RKO (cell line): ENCODE measurements around the gene DNAJC4.

Experiments used
- DNase-seq: peaks from one replicate; pipeline ENCODE4 v3.0.0-alpha.2; 2016; ENCODE audit warnings: low spot score

The DNAJC4 gene

GRCh38 chr11:64276653-64277431 is 46.5 kb downstream of the DNAJC4 start:
- DNase-seq, result no peak

- DNase-seq, result no peak
Measured at GRCh38 chr11:64278576-64279190, 48.3 kb downstream of the DNAJC4 start.

- DNase-seq, result no peak
Measured at GRCh38 chr11:64281957-64282770, 51.8 kb downstream of the DNAJC4 start.

GRCh38 chr11:64283092-64283491 is 52.7 kb downstream of the DNAJC4 start:
- DNase-seq, result no peak
